HG02884 (cell line): ENCODE results near the gene MAGI1.
"Not testable (repeated sequence)": the region's sequence is repeated elsewhere in the genome, so short reads cannot be mapped to it uniquely, and the experiment has no call there.

Experiments used
- ATAC-seq: cut with Tn5 transposase; IDR thresholded peaks from one replicate; pipeline ENCODE4 v1.9.1; 2021; ENCODE audit warnings: mild to moderate bottlenecking, moderate library complexity; ENCODE audit not compliant: unreplicated experiment

The MAGI1 gene

GRCh38 chr3:65607965-65608460, 430.7 kb downstream of the MAGI1 start:
- ATAC-seq: not testable (repeated sequence)

- ATAC-seq: no peak
Observed at GRCh38 chr3:65607101-65607500, 431.6 kb downstream of the MAGI1 start.

GRCh38 chr3:65605876-65606432, 432.8 kb downstream of the MAGI1 start:
- no peak for ATAC-seq

- ATAC-seq: no peak
Observed at GRCh38 chr3:65604863-65605526, 433.7 kb downstream of the MAGI1 start.

- no peak for ATAC-seq
Observed at GRCh38 chr3:65603631-65604030, 435.1 kb downstream of the MAGI1 start.

- no peak for ATAC-seq
Observed at GRCh38 chr3:65600888-65601287, 437.8 kb downstream of the MAGI1 start.

- no peak for ATAC-seq
Observed at GRCh38 chr3:65597952-65598413, 440.7 kb downstream of the MAGI1 start.

- ATAC-seq: no peak
Observed at GRCh38 chr3:65597226-65597951, 441.3 kb downstream of the MAGI1 start.

GRCh38 chr3:65596571-65597225, 442.0 kb downstream of the MAGI1 start:
- no peak for ATAC-seq

GRCh38 chr3:65596029-65596300, 442.8 kb downstream of the MAGI1 start:
- no peak for ATAC-seq

GRCh38 chr3:65595222-65596028, 443.3 kb downstream of the MAGI1 start:
- ATAC-seq: no peak

- ATAC-seq: no peak
Observed at GRCh38 chr3:65593780-65594752, 444.7 kb downstream of the MAGI1 start.

GRCh38 chr3:65591313-65591712, 447.4 kb downstream of the MAGI1 start:
- no peak for ATAC-seq

- ATAC-seq: no peak
Observed at GRCh38 chr3:65588884-65589283, 449.8 kb downstream of the MAGI1 start.

- ATAC-seq: no peak
Observed at GRCh38 chr3:65587650-65588439, 450.9 kb downstream of the MAGI1 start.

GRCh38 chr3:65584913-65585312, 453.8 kb downstream of the MAGI1 start:
- no peak for ATAC-seq

- no peak for ATAC-seq
Observed at GRCh38 chr3:65584002-65584401, 454.7 kb downstream of the MAGI1 start.

- no peak for ATAC-seq
Observed at GRCh38 chr3:65583188-65583587, 455.5 kb downstream of the MAGI1 start.
